Panc1 (cell line): ENCODE measurements around the gene AHNAK.
A peak's percentile ranks its signal among the peaks of the same experiment; 100 is the strongest.

Source experiments
- POLR2AphosphoS5 ChIP-seq: IDR thresholded peaks from 2 replicates; pipeline ENCODE4 v1.6.1; 2012; ENCODE audit warnings: mild to moderate bottlenecking, low read depth, low read length, moderate library complexity
- TF ChIP-seq, protein P1 (sequence below): fragments of 450-650 bp; IDR thresholded peaks from 2 replicates; pipeline ENCODE4 v1.5.1; 2017; ENCODE audit warnings: mild to moderate bottlenecking

DNA sequence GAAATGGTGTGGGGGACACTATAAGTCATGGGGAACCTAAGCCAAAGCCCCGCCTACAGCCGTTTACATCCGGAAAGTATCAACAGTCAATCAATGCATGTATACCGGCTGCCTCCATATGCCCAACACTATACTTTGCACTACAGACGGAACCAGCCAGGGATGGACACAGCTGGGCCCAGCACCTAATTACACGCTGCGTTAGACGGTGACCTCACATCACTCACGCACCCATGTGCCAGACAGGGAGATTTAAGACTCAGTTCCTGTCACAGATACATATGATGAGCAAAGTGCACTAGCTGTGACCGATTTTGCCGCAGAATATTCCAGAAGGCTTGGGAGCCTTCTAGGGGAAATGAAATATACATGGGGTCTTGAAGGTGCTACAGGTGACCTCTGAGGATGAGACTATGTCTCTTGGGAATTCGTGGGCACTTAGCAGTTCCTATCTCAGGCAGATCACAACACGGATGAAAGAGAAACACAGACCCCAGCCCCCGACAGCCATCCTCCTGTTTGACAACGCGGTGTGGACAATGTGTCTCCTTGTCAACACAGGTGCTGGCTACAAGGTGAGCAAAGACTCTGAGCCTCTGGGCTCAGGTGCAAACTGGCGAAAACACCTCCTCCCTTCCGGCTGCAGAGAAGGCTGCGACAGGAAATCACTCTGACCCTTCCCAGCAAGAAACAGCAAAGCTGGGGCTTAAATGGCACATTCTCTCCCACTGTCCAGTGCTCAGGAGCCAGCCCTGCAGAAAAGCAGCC lies 8.0 kb downstream of the AHNAK start:
- TF ChIP-seq, protein P1, sequence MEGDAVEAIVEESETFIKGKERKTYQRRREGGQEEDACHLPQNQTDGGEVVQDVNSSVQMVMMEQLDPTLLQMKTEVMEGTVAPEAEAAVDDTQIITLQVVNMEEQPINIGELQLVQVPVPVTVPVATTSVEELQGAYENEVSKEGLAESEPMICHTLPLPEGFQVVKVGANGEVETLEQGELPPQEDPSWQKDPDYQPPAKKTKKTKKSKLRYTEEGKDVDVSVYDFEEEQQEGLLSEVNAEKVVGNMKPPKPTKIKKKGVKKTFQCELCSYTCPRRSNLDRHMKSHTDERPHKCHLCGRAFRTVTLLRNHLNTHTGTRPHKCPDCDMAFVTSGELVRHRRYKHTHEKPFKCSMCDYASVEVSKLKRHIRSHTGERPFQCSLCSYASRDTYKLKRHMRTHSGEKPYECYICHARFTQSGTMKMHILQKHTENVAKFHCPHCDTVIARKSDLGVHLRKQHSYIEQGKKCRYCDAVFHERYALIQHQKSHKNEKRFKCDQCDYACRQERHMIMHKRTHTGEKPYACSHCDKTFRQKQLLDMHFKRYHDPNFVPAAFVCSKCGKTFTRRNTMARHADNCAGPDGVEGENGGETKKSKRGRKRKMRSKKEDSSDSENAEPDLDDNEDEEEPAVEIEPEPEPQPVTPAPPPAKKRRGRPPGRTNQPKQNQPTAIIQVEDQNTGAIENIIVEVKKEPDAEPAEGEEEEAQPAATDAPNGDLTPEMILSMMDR: no peak
- TF ChIP-seq POLR2AphosphoS5: 0 out of 2 replicates have a peak, but pooled peaks have one; percentile 1
